Peyer's patch (tissue), 4 donors: ENCODE data around the gene UBE2E3.

Source experiments
- CTCF ChIP-seq, 6 experiments: fragments of 450-650 bp in 4 of 6; fragments of 200-600 bp in 2 of 6; sonication (generic) in 1 of 6; IDR thresholded peaks; one replicate each; pipeline ENCODE4 v1.5.1; 2017 to 2019; ENCODE audit warnings: antibody characterized with exemption in 6 of 6, mild to moderate bottlenecking in 3 of 6, moderate library complexity in 1 of 6
- POLR2A ChIP-seq, 2 donors: fragments of 450-650 bp; IDR thresholded peaks; one replicate each; pipeline ENCODE4 v1.5.1; 2017; ENCODE audit warnings: antibody characterized with exemption in 2 of 2, mild to moderate bottlenecking in 2 of 2, moderate library complexity in 2 of 2

GRCh38 chr2:181021199-181021789, 40.9 kb downstream of the UBE2E3 start:
- TF ChIP-seq CTCF (IDR thresholded peaks at IDR 0.05) (no peak), POLR2A (IDR thresholded peaks at IDR 0.05) (no peak)
